AG08396 (cell line): ENCODE results near the gene CDH23.

Experiments
- DNase-seq: peaks from one replicate; pipeline ENCODE4 v3.0.0; 2012; ENCODE audit warnings: low spot score, mixed read lengths

CDH23 gene

GRCh38 chr10:71856619-71857018, 459.9 kb downstream of the CDH23 start:
- DNase-seq, result no peak

- DNase-seq, result no peak
Measured at GRCh38 chr10:71857934-71858890, 461.5 kb downstream of the CDH23 start.

- DNase-seq, result peak; percentile 94
Measured at GRCh38 chr10:71860243-71861029, 463.7 kb downstream of the CDH23 start.

GRCh38 chr10:71863203-71863602, 466.5 kb downstream of the CDH23 start:
- DNase-seq, result no peak

- DNase-seq, result no peak
Measured at GRCh38 chr10:71864911-71865361, 468.2 kb downstream of the CDH23 start.
